DMS153 (cell line): ENCODE results near the gene ABHD18.
A peak's percentile ranks its signal among the peaks of the same experiment; 100 is the strongest.
"Not testable (repeated sequence)": the region's sequence is repeated elsewhere in the genome, so short reads cannot be mapped to it uniquely, and the experiment has no call there.

Experiments used
- DNase-seq: peaks from one replicate; lab custom pipeline; 2025; lab: John Stamatoyannopoulos, UW

ABHD18 gene

DNA sequence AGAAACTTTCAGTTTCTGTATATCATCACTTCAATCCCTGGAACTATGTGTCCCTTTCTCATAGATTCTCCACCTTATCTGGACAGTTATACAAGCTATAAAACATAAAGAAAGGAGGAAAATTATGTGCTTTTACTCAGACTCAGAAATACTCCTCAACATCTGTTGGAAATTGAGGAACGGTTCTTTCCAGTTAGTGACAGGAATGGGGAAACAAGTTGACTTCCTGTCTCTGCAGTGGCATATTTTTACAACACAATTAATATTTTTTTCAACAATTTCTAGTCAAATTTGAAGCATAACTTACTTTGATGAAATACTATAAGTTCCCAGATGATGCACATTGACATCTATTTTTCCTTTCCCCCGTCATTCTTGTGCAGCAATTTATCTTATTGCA lies 27.9 kb downstream of the ABHD18 start:
- no peak for DNase-seq

DNA sequence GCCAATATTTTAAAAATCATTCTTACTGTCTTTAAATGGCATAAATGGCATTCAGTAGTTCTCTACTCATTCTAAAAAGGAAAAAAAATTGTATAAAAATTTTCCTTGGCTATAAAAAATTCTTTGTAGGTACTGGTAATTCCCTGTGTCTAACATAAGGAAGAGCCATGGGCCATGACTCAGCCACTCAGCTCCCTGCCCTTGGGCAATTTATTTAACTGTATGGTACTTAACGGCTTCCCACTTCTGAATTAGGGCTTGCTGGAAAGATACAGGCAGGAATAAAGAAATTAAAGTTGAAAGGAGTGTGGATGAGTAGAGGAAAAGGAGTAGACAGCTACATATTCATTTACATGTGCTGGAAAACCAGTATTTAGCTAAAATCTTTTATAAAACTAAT lies 30.6 kb downstream of the ABHD18 start:
- no peak for DNase-seq

DNA sequence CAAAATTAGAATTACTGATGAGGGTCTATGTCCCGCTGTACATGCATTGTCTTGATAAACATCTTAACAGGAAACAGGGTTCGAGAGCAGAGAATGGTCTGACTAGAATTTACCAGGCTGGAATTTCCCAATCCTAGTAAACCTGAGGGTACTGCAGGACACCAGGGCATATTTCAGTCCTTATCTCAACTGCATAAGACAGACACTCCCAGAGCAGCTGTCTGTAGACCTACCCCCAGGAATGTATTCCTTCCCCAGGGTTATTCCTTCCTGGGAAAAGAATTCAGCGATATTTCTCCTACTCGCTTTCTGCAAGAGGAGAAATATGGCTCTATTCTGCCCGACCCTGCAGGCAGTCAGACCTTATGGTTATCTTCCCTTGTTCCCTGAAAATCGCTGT lies 31.3 kb downstream of the ABHD18 start:
- DNase-seq = not testable (repeated sequence)

DNA sequence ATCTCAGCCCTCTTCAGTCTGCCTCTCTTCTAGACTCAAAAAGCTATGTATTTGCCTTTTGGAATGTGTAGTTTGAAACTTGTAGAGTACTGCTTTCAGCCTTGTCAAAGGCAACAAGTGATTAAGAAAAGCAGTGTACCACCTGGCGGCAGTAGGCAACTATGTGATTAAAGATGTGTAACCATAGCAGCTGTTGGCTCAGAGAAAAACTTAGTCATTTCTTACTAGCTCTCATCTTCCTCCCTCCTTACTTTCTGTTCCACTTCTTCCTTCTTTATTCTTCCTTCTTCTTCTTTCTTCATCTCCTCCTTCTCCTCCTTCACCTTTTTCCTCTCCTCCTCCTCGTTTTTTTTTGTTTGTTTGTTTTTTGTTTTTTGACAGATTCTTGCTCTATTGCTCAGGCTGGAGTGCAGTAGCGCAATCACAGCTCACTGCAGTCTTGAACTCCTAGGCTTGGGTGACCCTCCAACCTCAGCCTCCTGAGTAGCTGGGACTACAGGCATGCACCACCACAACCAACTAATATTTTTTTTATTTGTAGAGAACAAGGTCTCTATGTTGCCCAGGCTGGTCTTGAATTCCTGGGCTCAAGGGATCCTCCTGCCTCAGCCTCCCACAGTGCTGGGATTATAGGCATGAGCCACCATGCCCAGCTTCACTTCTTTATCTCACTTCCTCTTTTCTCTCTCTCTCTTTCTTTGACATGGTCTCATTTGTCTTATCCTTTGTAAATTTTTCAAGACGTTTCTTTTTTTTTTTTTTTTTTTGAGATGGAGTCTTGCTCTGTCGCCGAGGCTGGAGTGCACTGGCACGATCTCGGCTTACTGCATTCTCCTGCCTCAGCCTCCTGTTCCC lies 32.6 kb downstream of the ABHD18 start:
- no peak for DNase-seq

DNA sequence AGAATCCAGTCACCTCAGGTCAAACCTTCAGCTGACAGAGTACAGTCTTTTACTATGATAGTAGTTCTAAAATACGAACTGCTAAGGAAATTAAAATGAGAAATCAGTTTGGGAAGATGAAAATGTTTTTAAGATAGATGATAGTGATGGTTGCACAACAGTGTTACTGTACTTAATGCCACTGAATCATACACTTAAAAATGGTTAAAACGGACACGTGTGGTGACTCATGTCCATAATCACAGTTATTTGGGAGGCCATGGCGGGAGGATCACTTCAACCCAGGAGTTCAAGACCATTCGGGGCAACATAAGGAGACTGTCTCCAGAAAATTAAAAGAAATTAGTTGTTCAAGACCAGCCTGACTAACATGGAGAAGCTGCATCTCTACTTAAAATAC lies 41.4 kb downstream of the ABHD18 start:
- DNase-seq = no peak

DNA sequence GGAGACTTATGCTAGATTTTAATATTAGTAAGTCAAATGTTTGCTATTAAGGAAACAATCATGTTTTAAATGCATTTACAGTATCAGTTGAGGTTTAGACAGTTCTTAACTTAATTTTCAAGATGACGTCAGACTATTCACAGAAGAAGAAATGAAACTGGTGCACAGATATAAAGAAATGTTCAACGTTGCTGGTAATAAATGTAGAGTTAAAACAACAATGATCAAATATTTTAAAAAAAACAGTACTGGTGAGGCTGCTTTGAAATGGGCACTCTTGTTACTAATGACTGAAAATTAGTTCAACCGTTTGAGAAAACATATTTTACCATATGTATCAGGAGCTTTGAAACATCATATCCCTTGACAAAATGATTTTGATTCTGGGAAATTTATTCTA lies 44.2 kb downstream of the ABHD18 start:
- no peak for DNase-seq

DNA sequence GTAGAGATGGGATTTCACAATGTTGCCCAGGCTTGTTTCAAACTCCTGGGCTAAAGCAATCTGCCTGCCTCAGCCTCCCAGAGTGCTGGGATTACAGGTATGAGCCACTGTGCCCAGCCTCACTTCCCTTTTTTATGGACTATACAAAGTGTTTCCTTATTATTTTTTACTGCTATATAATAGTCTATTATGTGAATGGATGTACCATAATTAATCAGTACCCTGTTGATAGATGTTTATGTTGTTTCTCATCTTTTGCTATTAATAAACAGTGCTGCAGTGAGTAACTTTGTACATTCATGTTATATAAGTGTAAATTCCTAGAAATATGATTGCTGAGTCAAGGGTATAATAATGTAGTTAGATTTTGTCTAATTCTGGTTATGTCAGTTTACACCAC lies 60.1 kb downstream of the ABHD18 start:
- DNase-seq = no peak

DNA sequence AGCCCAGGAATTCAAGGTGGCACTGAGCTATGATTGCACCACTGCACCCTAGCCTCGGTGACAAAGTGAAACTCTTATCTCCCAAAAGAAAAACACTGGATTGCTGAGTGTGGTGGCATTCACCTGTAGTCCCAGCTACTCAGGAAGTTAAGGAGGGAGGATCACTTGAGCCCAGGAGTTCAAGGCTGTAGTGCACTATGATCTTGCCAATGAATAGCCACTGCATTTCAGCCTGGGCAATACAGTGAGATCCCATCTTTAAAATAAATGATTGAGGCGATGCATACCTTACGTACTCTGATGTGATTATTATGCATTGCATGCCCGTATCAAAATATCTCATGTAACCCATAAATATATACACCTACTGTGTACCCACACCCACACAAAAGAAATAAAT lies 64.7 kb downstream of the ABHD18 start:
- DNase-seq = no peak

DNA sequence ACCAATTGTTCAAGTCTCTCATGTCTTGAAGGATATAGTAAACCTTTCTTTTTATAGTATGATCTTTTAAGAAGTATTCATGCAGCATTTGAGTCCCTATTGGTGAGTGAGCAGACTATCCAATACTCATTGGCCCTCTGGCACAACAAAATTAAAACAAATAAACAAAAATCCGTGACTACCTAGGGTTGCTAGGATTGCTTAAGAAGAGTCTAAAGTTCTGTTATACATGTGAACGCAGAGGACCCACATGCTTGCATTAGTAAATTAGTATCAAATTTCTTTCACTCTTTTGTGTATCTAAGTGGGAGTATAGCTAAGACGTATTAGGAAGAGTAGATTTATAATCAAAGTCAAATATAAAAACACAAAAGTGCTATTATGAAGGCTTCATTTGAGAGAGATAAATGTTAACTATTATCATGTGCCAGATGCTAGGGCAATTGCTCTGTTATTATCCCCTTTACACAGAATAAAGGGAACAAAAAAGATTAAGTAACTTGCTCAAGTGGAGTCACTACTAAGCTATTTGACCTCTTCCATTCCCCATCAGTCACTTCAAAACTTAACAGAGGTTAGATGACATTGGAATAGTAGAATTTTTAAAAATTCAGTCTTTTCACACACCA lies 66.7 kb downstream of the ABHD18 start:
- DNase-seq = no peak

DNA sequence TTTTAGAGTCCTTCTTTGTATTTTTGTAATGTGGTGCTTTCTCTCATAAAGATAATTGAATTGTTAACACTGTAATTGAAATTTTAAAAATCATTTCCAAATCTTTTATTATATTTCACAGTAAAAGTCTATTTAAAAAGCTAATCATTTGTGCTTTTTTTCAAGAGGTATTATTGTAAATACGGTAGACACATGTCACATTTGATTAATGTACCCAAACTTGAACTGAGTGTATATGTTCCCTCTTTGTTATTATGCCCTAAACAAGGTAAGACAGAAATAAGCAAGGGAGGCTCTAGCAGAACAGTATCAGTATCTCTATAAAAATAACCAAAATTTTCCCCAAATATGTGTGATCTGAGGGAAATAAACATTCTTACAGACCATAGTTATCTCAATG lies 74.4 kb downstream of the ABHD18 start:
- no peak for DNase-seq

DNA sequence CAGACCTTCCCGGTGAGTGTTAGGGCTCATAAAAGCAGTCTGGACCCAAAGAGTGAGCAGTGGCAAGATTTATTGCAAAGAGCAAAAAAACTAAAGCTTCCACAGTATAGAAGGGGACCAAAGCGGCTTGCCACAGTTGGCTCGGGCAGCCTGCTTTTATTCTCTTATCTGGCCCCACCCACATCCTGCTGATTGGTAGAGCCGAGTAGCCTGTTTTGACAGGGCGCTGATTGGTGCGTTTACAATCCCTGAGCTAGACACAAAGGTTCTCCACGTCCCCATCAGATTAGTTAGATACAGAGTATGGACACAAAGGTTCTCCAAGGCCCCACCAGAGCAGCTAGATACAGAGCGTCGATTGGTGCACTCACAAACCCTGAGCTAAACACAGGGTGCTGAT lies 81.8 kb downstream of the ABHD18 start:
- DNase-seq = not testable (repeated sequence)

DNA sequence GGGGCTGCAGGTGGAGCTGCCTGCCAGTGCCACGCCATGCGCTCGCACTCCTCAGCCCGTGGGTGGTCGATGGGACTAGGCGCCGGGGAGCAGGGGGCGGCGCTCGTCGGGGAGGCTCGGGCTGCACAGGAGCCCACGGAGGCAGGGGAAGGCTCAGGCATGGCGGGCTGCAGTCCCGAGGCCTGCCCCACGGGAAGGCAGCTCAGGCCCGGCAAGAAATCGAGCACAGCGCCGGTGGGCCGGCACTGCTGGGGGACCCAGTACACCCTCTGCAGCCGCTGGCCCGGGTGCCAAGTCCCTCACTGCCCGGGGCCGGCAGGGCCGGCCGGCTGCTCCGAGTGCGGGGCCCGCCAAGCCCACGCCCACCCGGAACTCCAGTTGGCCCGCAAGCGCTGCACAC lies 82.3 kb downstream of the ABHD18 start:
- not testable (repeated sequence) for DNase-seq

DNA sequence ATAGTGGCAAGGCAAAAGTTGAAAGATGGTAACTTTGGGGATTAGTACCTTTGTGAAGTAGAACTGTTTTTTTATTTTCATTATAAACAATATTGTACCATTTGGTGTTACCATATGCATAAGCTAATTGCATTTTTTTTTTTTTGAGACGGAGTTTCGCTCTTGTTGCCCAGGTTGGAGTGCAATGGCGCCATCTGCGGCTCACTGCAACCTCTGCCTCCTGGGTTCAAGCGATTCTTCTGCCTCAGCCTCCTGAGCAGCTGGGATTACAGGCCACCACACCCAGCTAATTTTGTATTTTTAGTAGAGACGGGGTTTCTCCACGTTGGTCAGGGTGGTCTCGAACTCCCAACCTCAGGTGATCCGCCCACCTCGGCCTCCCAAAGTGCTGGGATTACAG lies 86.0 kb downstream of the ABHD18 start:
- DNase-seq = not testable (repeated sequence)

DNA sequence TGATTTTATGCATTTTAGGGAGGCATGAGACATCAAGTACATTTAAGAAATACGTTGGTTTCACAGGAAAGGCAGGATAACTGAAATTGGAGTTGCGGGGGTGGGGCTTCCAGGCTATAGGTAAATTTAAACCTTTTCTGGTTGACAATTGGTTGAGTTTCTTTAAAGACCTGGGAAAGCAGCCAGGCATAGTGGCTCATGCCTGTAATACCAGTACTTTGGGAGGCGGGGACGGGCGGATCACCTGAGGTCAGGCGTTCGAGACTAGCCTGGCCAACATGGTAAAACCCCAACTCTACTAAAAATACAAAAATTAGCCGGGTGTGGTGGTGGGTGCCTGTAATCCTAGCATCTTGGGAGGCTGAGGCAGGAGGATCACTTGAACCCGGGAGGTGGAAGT lies 89.7 kb downstream of the ABHD18 start:
- DNase-seq = not testable (repeated sequence)

DNA sequence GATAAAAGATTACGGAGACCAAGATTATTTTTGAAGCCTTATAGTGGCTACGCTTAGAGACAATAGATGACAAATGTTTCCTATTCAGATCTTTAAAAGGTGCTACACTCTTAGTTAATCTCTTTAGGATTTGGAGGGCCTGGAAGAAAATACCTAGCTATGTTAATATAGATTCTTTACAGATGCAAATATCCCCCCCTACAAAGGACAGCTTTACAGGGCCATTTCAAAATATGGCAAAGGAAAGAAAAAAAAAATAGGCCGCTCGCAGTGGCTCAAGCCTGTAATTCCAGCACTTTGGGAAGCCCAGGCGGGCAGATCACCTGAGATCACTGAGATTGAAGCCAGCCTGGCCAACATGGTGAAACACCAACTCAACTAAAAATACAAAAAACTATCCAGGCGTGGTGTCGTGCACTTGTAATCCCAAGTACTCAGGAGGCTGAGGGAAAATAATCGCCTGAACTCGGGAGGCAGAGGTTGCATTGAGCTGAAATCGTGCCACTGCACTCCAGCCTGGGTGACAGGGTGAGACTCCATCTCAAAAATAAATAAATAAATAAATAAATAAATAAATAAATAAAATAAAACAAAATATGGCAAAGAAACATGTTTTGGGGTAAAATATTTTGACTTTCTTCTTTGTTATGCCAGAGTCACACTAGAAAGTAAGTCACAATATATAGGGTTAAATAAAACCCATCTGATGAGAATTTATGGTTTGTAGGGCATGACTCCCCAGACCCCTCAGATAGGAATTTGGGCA lies 90.4 kb downstream of the ABHD18 start:
- DNase-seq = not testable (repeated sequence)

DNA sequence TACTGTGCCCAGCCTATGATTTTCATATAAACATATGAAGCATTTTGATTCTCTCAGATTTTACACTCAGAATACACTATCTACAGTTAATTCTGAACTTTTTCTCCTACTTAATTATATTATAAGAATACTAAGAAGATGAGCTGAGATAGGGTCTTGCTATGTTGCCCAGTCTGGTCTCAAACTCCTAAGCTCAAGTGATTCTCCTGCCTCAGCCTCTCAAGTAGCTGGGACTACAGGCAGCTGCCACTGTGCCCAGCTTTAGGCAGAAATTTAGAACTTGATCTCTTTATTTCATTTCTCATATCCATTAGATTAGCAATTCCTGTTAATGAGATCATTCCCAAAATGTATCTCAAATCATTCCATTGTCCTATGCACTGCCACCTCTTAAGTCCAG lies 91.2 kb downstream of the ABHD18 start:
- DNase-seq = no peak

DNA sequence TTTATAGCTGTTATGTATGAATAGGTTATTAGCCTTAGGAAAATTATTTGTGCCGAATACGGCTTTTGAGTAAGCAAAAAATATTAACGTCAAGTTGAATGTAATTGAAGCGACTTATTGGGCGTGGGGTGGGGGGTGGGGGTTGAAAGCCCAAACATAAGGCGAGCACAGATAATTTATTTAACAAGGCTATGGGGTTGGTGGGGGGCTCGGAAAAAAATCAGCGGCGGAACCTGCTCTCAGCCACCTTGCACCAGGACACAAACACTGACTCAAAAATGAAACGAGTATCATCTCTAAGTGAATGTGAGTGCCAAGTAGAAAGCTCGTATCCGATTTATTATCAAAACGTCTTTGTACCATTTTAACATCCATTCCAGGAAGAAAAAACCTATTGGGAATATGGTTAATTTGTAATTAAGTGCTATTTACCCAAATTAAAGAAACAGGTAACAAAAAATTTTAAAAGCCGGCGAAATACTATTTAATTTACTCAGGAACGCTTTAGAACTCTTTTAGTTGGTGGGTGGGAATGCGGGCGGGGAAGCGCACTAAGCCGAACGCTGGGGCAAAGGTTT lies 95.0 kb downstream of the ABHD18 start:
- no peak for DNase-seq

DNA sequence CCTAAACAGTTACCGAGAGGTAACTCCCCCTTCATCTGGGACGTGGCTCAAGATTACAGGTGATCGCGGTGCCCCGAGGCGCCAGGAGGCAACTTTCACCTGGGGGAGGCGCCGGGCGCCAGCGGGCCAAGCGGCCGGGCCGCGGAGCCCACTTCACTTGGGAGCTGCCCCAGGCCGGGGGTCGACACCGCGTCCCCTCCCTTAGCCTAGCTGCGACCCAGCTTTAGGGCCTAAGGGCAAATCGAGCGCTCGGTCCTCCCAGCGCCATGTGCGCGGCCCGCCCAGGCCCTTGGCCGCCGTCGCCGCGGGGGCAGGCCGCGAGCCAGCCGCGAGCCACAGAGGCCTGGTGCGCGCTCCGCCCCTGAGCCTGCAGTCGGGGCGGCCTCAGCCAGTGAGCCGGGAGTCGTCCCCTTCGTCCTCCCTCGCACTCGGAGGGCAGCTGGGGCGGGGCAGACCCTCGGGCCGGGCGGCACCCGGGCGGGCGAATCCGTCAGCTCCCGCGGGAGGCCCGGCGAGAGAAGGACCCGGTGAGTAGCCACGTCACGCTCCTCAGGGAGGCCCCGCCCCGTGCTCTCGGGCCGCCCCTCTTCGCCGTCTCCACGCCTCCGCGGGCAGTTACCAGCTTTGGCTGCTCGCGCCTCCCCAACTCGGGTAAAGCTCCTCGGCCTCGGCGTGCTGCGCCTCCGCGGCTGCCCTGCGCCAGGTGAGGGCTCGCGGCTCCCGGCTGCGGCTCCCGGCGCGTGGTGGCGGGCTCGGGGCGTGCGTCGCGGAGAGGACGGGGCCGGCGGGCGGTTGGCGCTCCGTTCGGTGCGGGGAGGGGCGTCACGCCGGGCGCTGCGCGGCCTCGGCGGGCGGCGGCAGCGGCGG lies 95.7 kb downstream of the ABHD18 start, which contains the start of gene LARP1B:
LARP1B (plus strand) TSS at position 614 of the 867 bp plus-strand sequence. CDS start 13,640 bp downstream, outside the sequence.
- DNase-seq = peak; percentile 91

DNA sequence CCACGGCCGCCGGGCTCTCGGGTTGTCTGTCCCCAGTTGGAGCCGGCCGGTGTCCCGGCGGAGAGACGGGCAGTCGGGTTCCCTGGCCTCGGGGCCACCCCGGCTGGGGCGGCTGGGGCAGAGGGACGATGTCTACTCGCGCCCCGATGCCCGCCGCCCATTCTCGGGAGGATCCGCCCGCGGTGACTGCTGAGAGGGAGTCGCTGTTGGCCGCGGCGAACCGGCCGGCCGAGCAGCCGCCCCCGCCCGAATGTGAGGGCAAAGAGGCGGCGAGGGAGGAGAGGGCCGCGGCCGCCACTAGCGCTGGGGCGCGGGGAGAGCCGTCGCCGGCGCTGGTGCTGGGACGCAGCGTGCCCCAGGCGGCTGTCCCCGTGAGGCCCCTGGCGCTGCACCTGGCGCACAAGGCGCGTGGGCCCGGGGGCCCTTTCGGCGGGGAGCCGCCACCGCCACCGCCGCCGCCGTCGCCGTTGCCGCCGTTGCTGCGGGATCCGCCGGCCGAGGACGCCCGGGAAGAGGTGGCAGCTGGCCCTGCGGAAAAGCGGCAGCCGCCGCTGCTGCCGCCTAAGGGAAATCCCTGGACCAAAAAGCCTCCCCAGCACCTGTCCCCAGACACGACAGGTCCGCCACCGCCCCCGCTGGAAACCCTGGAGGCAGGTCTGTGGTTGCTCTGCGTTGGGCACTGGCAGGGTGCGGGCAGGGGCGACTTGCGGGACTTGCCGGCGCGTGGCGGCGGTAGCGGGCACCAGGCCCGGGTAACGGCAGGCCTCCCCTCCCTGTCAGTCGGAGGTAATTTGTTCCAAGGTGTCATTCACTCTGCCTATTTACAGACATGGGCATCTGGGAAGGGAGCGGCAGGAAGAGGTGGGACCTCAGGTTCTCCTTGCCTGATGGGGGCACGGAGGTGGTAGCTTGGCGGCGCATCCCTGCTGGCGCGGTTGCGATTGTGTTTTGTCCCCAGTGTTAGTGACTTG lies 96.6 kb downstream of the ABHD18 start:
- peak; percentile 68 for DNase-seq

DNA sequence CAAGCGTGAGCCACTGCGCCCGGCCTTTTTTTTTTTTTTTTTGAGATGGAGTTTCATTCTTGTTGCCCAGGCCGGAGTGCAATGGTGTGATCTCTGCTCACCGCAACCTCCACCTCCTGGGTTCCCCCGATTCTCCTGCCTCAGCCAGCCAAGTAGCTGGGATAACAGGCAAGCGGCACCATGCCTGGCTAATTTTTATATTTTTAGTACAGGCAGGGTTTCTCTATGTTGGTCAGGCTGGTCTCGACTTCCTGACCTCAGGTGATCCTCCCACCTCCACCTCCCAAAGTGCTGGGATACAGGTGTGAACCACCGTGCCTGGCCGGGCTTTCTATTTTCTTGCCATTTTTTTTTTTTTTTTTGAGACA lies 101.2 kb downstream of the ABHD18 start:
- DNase-seq = not testable (repeated sequence)
